ENCODE measurements around the gene CCNE1.

Gene CCNE1

GRCh38 chr19:29833614-29834261 is 21.9 kb downstream of the CCNE1 start:
- Histone ChIP-seq H3K36me3 (no peaks in the 10 kb centered on the region), H3K9me3 (ENCODE audit: severe bottlenecking) (no peaks in the 10 kb centered on the region), H3K27ac (no peak overlapping the region), H3K27me3 (ENCODE audit: insufficient read depth, low read depth, severe bottlenecking) (no peaks in the 10 kb centered on the region), H3K4me3 (ENCODE audit: low read depth, low read length) (no peak overlapping the region)
- no peak for TF ChIP-seq CTCF (IDR thresholded peaks at IDR 0.05; ENCODE audit: low read depth, low read length)
- DNase-seq: no peak

- Histone ChIP-seq H3K4me3 (ENCODE audit: low read depth, low read length) (no peak overlapping the region), H3K36me3 (no peaks in the 10 kb centered on the region), H3K27me3 (ENCODE audit: insufficient read depth, low read depth, severe bottlenecking) (no peaks in the 10 kb centered on the region), H3K9me3 (ENCODE audit: severe bottlenecking) (no peaks in the 10 kb centered on the region), H3K27ac (no peak overlapping the region)
- no peak for TF ChIP-seq CTCF (IDR thresholded peaks at IDR 0.05; ENCODE audit: low read depth, low read length)
- no peak for DNase-seq
Measured at GRCh38 chr19:29834991-29835846, 23.4 kb downstream of the CCNE1 start.

GRCh38 chr19:29836409-29836825 is 24.6 kb downstream of the CCNE1 start:
- Histone ChIP-seq H3K36me3 (no peaks in the 10 kb centered on the region), H3K4me3 (ENCODE audit: low read depth, low read length) (no peak overlapping the region), H3K27ac (no peak overlapping the region), H3K27me3 (ENCODE audit: insufficient read depth, low read depth, severe bottlenecking) (no peaks in the 10 kb centered on the region), H3K9me3 (ENCODE audit: severe bottlenecking) (no peaks in the 10 kb centered on the region)
- no peak for TF ChIP-seq CTCF (IDR thresholded peaks at IDR 0.05; ENCODE audit: low read depth, low read length)
- no peak for DNase-seq

GRCh38 chr19:29837448-29837981 is 25.7 kb downstream of the CCNE1 start:
- DNase-seq: no peak
- Histone ChIP-seq H3K27me3 (ENCODE audit: insufficient read depth, low read depth, severe bottlenecking) (peaks cover 9% of the 10 kb centered on the region), H3K36me3 (no peaks in the 10 kb centered on the region), H3K27ac (no peak overlapping the region), H3K4me3 (ENCODE audit: low read depth, low read length) (no peak overlapping the region), H3K9me3 (ENCODE audit: severe bottlenecking) (no peaks in the 10 kb centered on the region)
- TF ChIP-seq CTCF (IDR thresholded peaks at IDR 0.05; ENCODE audit: low read depth, low read length): no peak

- Histone ChIP-seq H3K4me3 (ENCODE audit: low read depth, low read length) (no peak overlapping the region), H3K27me3 (ENCODE audit: insufficient read depth, low read depth, severe bottlenecking) (peaks cover 14% of the 10 kb centered on the region), H3K27ac (no peak overlapping the region), H3K36me3 (no peaks in the 10 kb centered on the region), H3K9me3 (ENCODE audit: severe bottlenecking) (no peaks in the 10 kb centered on the region)
- no peak for TF ChIP-seq CTCF (IDR thresholded peaks at IDR 0.05; ENCODE audit: low read depth, low read length)
- no peak for DNase-seq
Measured at GRCh38 chr19:29837996-29838395, 26.2 kb downstream of the CCNE1 start.

Measured in WERI-Rb-1 (cell line).